ENCODE results near the gene ANGPTL2.

The ANGPTL2 gene

DNA sequence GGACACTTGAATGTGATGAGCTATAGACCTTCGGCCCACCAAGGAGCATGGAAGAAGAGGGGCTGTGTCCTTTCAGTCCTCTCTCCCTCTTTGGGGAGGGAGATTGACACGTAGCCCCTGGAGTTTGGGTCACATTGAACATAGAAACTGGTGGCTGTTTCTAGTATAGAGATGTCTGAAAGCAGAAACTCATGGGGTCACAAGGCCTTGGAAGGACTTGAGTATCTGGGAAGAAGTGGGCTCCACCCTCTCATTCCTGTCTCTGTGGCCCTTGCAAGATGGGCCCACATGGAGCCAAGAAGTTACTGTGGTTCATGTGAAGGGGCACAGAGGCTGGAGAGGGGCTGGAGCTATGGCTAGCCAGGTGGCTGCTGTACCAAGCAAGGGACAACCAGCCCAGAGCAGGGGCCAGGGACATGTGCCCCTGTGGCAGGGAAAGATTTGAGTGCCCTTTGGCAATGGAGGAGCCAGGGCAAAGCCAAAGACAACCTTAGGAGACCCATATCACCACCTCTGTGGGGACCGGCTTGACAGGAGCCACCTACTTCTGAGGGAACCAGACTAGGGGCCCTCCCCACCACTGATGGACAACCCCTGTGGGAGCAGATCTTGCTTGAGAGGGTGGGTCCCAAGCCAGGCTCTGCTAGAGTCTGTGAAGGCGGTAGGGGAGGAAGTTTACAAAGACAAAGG is 12.8 kb upstream of the ANGPTL2 start:
- TF ChIP-seq, protein P1, sequence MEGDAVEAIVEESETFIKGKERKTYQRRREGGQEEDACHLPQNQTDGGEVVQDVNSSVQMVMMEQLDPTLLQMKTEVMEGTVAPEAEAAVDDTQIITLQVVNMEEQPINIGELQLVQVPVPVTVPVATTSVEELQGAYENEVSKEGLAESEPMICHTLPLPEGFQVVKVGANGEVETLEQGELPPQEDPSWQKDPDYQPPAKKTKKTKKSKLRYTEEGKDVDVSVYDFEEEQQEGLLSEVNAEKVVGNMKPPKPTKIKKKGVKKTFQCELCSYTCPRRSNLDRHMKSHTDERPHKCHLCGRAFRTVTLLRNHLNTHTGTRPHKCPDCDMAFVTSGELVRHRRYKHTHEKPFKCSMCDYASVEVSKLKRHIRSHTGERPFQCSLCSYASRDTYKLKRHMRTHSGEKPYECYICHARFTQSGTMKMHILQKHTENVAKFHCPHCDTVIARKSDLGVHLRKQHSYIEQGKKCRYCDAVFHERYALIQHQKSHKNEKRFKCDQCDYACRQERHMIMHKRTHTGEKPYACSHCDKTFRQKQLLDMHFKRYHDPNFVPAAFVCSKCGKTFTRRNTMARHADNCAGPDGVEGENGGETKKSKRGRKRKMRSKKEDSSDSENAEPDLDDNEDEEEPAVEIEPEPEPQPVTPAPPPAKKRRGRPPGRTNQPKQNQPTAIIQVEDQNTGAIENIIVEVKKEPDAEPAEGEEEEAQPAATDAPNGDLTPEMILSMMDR (IDR thresholded peaks at IDR 0.05; ENCODE audit: low read depth, low read length) = no peak
- no peak for DNase-seq (ENCODE audit: extremely low read depth, low read depth)

DNA sequence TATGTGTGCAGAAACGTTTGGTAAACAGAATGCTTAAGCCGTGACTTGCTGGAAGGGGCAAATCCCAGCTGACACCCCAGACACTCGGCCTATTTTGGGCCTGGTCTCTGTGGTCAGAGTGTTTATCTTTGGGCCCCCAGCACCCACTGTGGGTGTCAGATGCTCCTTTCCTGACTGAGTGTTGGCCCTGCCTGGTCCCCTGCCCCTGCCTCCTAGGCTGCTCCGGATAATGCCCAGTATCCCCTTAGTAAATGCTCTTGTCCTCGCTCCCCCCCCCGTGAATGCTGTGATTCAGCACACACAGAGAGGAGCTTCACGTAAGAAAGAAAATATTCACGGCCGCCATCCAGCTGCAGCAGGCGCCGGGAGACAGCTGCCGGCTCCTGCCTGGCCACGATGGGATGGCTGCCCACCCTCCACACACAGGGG is 11.3 kb upstream of the ANGPTL2 start:
- TF ChIP-seq, protein P1 (IDR thresholded peaks at IDR 0.05; ENCODE audit: low read depth, low read length) = no peak
- DNase-seq (ENCODE audit: extremely low read depth, low read depth) = no peak

DNA sequence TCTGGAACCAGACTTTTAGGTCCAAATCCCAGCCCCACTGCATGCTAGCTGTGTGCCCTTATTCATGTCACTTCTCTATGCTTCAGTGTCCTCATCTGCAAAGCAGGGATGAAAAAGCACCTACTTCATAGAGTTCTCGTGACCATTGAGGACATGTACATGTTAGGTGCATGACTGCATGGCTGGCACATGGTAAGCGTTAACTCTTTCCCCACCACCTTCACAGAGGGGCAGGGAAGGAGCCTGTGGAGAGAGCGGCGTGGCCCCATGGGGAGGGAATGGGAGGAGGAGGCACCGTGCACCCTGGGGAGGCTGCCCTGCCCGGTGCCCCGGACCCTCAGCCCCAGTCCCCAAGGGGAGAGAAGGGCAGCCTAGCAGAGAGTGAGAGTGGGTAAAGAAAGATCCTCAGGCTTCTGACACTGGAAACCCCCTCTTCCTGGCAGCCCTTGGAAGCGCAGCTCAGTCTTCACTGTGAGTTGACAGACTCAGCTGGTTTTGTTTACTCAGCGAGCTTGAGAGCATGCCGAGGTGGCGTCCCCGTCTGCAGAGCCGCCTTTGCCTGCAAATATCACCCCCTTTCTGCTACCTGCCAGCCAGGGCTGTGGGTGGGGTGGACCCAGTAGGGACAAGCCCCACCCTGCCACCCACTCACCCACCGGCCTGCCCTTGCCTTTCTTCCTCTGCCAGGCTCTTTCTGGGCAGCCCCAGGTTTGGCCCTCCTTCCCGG is 10.6 kb upstream of the ANGPTL2 start:
- DNase-seq (ENCODE audit: extremely low read depth, low read depth) = no peak
- TF ChIP-seq, protein P1 (IDR thresholded peaks at IDR 0.05; ENCODE audit: low read depth, low read length) = no peak

DNA sequence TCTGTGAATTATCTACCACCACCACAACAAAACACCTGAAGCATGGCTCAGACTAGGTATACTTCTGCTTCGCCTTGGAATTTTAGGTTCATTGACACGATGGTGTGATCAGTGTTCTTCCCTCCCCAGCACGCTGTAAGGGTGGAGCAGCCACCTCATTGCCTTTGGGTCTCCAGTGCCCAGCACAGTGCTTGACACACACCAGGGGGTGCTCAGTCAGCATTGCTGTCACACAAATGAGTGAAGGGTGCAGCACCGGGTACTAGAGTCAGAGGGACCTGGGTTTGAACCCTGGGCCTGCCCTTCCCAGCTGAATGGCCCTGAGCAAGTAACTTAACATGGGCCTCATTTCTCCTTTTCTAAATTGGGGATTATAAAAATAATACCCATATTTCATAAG is 9.9 kb upstream of the ANGPTL2 start:
- TF ChIP-seq, protein P1 (IDR thresholded peaks at IDR 0.05; ENCODE audit: low read depth, low read length) = no peak
- DNase-seq (ENCODE audit: extremely low read depth, low read depth) = no peak

DNA sequence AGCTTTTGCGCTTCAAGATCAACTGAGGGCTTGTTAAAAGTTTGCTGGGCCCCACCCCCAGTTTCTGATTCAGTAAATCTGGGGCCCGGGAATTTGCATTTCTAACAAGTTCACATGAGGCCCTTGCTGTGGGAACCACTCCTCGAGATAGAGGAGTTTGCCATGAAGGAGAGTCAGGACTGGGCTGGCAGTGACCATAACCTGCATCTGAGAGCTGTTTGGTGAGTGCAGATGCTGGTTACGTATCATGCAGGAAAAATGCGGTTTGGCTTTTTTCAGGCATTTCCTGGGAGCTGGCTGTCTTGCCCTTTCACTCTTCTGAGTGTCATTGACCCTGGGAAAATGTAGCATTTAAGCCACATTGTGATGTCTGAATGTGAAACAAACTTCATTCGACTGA is 9.4 kb upstream of the ANGPTL2 start:
- TF ChIP-seq, protein P1 (IDR thresholded peaks at IDR 0.05; ENCODE audit: low read depth, low read length) = no peak
- no peak for DNase-seq (ENCODE audit: extremely low read depth, low read depth)

DNA sequence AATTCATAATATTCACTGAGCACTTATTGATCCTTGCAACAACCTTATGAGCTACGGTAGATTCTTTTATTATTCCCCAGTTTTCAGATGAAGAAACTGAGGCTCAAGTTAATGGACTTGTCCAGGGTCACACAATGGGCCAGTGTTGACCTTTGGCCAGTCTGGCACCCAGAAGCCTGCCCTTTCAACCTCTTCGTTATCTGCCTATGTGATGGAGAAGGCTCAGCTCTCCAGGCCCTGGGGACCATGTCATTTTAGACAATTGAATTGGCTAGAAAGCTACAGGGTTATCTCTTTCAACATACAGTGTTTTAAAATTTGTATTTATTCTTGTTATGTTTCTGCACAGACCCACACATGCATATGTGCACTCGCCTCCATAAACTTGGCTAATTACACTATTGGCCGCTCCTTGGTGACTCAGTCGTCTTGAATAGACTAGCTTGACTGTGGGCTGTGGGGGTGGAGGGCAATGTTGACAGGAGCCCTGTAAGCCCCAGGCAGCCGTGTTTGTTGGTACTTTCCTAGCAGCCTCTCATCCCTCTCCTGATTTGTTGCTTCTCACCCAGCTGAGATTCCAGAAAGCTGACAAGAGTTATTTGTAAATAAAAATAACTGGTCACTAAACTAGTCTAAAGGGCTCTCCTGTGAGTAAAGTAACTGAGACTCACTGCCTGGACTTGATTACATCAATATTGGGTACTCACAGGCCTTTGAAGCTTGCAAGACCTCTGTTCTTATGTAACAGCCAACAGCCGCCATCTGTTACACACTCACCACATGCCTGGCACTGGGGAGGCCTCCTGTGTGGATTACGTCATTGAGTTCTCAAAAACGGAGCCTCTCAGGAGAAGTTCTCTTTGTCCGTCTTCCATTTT is 8.5 kb upstream of the ANGPTL2 start:
- TF ChIP-seq, protein P1 (IDR thresholded peaks at IDR 0.05; ENCODE audit: low read depth, low read length) = no peak
- peak; percentile 88 for DNase-seq (ENCODE audit: extremely low read depth, low read depth)

All from AG09319 (cell line).